Stimulated activated CD8-positive, alpha-beta memory T cell treated with anti-CD3 and anti-CD28 coated beads, Interleukin-7, amount 100 ng/mL, for 1 hour (primary cell): ENCODE data around the gene SRF.
"Not testable (repeated sequence)": the region's sequence is repeated elsewhere in the genome, so short reads cannot be mapped to it uniquely, and the experiment has no call there.

Experiments used
- DNase-seq, 2 donors: peaks; one replicate each; pipeline ENCODE4 v3.0.0-alpha.2; 2020; ENCODE audit warnings: low read depth in 2 of 2

The SRF gene

DNA sequence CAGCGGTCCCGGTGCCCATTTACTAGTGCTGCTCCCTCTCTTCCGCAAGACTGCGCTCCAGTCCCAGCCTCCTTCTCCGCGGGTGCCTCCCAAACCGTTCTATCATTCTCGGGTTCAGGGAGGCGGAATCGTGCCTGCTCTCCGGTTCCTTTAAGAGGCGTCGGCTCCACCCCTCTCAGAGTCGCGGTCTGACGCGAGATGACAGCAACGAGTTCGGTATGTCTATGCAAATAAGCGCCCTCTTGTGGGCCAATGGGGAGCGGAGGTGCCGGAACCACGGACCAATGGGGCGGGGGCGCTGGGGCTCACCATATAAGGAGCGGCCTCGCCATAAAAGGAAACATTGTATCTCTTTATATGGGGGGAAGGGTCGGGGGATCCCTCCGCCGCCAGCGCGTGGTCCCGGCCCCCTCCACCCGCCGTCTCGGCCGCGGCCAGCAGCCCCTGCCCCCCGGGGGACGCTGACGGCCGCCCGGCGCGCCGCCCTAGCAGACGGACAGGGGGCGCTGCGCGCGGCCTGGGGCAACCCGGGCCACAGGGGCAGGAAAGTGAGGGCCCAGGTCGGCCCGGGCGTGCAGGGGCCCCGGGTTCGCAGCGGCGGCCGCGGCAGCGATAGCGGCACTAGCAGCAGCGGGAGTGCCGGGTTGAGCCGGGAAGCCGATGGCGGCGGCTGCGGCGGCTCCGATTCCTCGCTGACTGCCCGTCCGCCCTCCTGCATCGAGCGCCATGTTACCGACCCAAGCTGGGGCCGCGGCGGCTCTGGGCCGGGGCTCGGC is at the start of gene SRF:
Gene SRF, plus strand, starts transcription at position 339 of the 776 bp plus-strand sequence. Its CDS starts 388 bp downstream, at position 727.
- DNase-seq = peak; percentile 97 to 98

DNA sequence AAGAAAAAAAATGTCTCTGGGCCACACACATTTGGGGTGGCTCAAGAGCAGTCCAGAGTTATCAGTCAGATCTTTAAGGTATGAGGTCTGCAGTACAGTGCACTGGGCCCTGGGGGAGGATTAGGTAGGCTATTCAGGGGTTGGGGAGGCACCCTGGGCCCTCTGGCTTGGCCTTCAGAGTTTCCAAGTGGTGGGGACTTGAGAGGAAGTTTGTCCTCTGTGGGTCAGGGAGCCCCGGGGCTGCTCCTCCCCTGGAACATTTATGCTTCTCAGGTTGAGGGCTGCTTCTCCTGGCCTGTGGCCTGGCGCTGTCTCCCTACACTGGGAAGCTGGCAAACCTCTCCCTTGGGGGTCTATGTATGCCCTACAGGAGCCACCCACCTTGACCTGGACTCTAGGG is 48.9 kb upstream of the SRF start:
- no peak for DNase-seq

DNA sequence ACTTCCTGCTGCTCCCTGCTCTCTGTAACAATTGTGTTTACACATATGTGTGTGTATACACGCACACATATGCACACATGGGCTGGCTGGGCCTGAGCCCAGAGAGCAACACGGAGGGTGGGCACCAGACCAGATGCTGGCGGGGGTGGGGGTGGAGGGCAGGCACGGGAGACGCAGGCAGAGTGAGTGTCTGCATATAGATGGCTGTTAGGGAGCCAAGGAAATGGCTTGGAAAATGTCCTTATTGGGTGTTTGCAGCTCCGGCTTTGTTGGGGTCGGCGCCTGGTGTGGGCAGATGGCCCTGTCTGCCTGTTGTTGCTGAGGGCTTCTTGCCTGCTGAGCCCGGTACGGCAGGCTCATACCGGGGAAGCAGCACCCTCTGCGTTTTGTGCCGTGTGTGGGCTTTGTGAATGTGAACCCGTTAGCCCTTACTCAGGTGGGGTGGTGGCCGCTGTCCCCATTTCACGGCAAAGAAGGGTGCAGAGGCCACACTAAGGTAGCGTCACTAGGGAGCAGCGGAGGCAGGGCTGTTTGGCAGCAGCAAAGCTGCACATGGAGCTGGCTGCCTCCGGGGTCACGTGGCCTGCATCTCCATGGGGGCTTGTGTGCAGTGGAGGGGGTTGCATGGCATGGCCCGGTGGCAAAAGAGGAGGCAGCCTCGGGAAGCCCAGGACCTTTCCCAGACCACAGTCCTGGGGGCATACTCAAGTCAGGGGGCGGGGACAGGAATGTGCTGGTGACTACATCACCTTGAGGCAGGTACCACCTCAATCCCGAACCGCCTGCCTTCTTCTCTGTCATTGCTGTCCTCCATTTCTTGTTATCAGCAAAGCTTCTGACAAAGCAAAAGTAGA is 47.4 kb upstream of the SRF start:
- no peak for DNase-seq

DNA sequence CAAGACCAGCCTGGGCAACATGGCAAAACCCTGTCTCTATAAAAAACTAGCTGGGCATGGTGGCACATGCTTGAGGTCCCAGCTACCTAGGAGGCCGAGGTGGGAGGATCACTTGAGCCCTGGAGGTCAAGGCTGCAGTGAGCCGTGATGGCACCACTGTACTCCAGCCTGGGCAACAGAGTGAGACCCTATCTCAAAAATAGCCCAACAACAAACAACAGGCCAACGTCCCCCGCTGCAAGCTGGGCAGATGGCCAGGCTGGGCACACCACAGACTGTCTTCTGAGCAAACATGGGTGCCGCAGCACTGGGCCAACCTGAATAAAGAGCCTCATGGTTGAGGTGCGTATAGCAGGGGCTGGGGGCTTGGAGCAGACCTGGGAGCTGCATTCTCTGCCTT is 46.6 kb upstream of the SRF start:
- DNase-seq = no peak

DNA sequence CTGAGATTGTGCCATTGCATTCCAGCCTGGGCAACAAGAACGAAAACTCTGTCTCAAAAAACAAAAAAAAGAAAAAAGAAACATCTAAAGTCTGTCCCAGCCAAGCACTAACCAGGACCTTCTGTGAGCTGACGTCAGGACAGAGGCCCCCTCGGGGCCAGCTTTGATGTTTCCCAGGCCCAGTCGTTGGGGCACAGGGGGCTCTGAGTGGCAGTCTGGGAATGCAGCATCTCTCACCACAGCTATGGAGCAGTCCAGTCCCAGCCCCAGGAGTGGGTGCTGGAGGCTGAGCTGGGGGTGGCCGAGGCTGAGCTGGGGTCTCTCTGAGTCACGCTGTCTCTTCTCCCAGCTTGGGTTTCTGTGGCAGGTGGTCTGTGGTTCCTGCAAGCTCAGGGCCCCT is 46.0 kb upstream of the SRF start:
- no peak for DNase-seq

- no peak for DNase-seq
Measured at GRCh38 chr6:43125555-43125954, 45.5 kb upstream of the SRF start.

GRCh38 chr6:43127180-43127579 is 43.9 kb upstream of the SRF start:
- no peak for DNase-seq

- DNase-seq = no peak
Measured at GRCh38 chr6:43127877-43128276, 43.2 kb upstream of the SRF start.

- DNase-seq = no peak
Measured at GRCh38 chr6:43128926-43129325, 42.1 kb upstream of the SRF start.

GRCh38 chr6:43129434-43130194 is 41.5 kb upstream of the SRF start:
- no peak for DNase-seq

- no peak for DNase-seq
Measured at GRCh38 chr6:43130429-43130828, 40.6 kb upstream of the SRF start.

GRCh38 chr6:43131379-43131778 is 39.7 kb upstream of the SRF start:
- DNase-seq = not testable (repeated sequence)

GRCh38 chr6:43138267-43138666 is 32.8 kb upstream of the SRF start:
- no peak for DNase-seq

DNA sequence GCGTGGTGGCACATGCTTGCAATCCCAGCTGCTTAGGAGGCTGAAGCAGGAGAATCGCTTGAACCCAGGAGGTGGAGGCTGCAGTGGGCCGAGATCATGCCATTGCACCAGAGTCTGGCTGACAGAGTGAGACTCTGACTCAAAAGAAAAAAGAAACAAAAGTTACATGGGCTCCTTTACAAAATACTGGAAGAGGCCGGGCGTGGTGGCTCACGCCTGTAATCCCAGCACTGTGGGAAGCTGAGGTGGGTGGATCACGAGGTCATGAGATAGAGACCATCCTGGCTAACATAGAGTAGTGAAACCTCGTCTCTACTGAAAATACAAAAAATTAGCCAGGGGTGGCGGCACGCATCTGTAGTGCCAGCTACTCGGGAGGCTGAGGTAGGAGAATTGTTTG is 31.1 kb upstream of the SRF start:
- not testable (repeated sequence) for DNase-seq

- DNase-seq = no peak
Measured at GRCh38 chr6:43141644-43142043, 29.4 kb upstream of the SRF start.

DNA sequence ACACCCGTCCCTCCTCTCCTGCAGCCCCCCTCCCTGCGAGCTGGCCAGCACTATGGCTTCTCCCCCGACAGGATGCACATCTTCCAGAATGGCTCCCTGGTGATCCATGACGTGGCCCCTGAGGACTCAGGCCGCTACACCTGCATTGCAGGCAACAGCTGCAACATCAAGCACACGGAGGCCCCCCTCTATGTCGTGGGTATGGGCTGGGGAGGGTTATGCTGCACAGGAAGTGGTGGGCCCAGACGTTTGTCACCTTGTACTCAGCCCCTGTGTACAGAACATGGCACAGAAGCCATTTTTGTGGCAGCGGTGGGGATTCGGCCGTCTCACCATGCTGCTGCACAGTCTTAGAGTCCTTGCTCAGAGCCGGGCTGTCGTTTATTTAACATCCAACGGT is 29.0 kb upstream of the SRF start:
- no peak for DNase-seq

DNA sequence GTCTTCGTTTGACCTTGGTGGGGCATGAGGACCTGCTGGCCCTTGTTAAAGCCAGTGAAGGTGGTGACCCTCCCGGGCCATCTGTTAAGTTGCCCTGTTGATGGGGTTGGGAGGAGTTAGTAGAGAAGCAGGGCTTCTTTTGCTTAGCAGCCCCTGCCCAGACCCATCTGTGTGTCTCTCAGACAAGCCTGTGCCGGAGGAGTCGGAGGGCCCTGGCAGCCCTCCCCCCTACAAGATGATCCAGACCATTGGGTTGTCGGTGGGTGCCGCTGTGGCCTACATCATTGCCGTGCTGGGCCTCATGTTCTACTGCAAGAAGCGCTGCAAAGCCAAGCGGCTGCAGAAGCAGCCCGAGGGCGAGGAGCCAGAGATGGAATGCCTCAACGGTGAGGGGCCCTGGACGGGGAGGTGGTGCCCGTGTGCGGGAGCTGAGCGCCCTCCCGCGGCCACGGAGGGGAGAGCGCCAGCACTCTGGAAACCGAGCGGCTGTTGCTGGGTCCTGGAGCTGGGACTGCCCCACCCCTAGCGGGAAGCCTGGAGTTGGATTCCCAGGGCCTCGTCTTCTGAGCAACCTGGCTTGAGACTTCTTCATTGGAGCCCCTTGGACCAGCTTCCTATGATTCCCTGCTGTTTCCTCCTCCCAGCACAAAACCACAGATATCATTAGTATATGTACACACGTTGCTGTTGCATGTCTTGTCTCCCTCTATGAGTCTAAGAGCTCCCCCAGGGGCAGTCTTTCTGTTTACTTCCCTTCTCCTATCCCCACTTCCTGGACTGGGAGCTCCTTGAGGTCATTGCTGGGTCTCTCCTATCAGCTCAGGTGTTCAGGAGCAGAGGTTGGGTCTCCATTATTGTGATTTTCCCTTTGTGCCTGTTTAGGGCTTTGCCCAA is 27.6 kb upstream of the SRF start:
- DNase-seq = peak; percentile 51 to 60

GRCh38 chr6:43144879-43145278 is 26.2 kb upstream of the SRF start:
- no peak for DNase-seq

- DNase-seq = no peak
Measured at GRCh38 chr6:43146261-43146660, 24.8 kb upstream of the SRF start.

DNA sequence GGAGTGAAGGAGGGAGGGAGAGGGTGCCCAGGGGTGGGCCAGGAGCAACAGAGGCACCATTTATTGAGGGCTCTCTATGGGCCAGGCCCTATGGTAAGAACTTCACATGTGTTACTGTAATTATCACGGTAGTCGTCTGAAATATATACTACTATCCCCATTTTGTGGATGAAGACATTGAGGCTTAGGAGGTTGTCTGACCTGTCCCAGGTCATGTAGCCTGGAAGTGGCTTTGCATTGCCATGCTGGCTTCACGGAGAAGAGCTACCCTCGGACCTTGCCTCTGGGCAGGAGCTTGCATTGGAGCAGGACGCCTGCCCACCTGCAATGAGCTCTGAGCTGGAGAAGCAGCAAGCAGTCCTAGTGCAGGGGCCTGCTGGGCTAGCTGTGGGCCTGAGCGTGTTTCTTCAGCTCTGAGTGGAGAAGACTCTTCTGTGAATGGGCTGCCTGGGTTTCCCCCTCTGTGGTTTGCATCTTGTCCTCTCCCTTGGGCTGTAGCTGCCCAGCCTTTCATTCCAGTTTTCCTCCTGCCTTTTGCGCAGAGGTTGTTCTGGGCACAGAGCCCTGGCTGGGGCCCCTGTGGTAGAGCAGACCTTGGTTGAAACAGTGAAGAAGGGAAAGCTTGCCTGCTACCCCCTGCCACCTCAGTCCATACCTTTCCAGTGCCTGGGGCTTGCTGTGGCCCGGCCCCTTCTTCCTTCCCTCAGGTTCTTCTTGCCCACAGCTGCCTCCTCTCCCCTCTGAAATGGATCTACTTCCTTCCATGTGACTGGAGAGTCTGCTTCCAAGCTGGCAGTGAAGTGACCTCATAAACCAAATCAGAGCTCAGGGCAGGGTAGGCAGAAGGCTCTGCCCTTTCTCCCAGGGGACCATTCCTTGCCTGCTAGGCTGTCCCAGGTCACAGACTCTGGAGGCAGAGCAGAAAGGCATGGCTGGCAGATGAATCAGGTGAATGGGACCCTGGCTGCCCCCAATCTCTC is 24.1 kb upstream of the SRF start:
- no peak for DNase-seq
